B cell (primary cell): ENCODE results near the gene CHST9. TPM values are rescaled to one million over a fixed set of nuclear protein-coding genes. Genes with fewer than 3 reads are reported as not detected.

Experiments used
- ATAC-seq: fragments of 200-7000 bp; cut with Tn5 transposase; one replicate; pipeline ENCODE4 v1.10.0; 2021; ENCODE audit warnings: low read depth, mild to moderate bottlenecking, moderate number of reproducible peaks, moderate library complexity
- CTCF ChIA-PET: fragments of 350-600 bp; sonication (Branson Sonifier 250); formaldehyde crosslinking; loops from one replicate; lab custom pipeline; 2021; ENCODE audit warnings: antibody characterized with exemption, inconsistent platforms; lab: Charles Lee
- POLR2A ChIA-PET: fragments of 350-600 bp; sonication (Branson Sonifier 250); formaldehyde crosslinking; loops from one replicate; lab custom pipeline; 2021; ENCODE audit warnings: antibody characterized with exemption; lab: Charles Lee
- DNase-seq: peaks from one replicate; pipeline ENCODE4 v3.0.0; 2013
- H2AFZ ChIP-seq: 2 replicates; pipeline ENCODE4 v1.6.1; 2012; ENCODE audit warnings: mild to moderate bottlenecking, low read depth, low read length; ENCODE audit not compliant: insufficient read depth, poor library complexity, severe bottlenecking
- H3K27ac ChIP-seq, 2 donors: 1 replicate in 1 of 2; 2 replicates in 1 of 2; pipeline ENCODE4 v1.5.1; 2012 to 2013; ENCODE audit warnings: low read length in 2 of 2, mild to moderate bottlenecking in 2 of 2, moderate library complexity in 1 of 2
- H3K27me3 ChIP-seq, 4 experiments: fragments of 200-600 bp in 1 of 4; sonication (generic) in 1 of 4; replicated peaks in 1 of 4; 1 replicate in 2 of 4; 2 replicates in 2 of 4; pipeline versions ENCODE4 v1.6.1 to v1.7.0; 2013 to 2016; ENCODE audit warnings: low read length in 3 of 4, mild to moderate bottlenecking in 2 of 4, mixed read lengths in 1 of 4, moderate library complexity in 1 of 4; ENCODE audit not compliant: insufficient read depth in 4 of 4, control insufficient read depth in 3 of 4; ENCODE audit errors: control extremely low read depth in 1 of 4
- H3K36me3 ChIP-seq, 2 experiments: replicated peaks in 1 of 2; 1 replicate in 1 of 2; 2 replicates in 1 of 2; pipeline versions ENCODE4 v1.6.1 to v1.7.1; 2013; ENCODE audit warnings: low read length in 1 of 2; ENCODE audit not compliant: insufficient read depth in 2 of 2, control insufficient read depth in 1 of 2; ENCODE audit errors: control extremely low read depth in 1 of 2, extremely low read depth in 1 of 2
- H3K4me1 ChIP-seq, 2 donors: fragments of 200-600 bp in 1 of 2; sonication (generic) in 1 of 2; 1 replicate in 1 of 2; 2 replicates in 1 of 2; pipeline versions ENCODE4 v1.5.1 to v1.6.1; 2013 to 2017; ENCODE audit warnings: low read length in 2 of 2; ENCODE audit not compliant: control insufficient read depth in 2 of 2, insufficient read depth in 2 of 2
- H3K4me2 ChIP-seq: replicated peaks from 2 replicates; pipeline ENCODE3; 2012; ENCODE audit warnings: mild to moderate bottlenecking, low read depth, low read length; ENCODE audit not compliant: poor library complexity, severe bottlenecking
- H3K4me3 ChIP-seq, 5 experiments: fragments of 200-600 bp in 1 of 5; sonication (generic) in 1 of 5; 1 replicate in 3 of 5; 2 replicates in 2 of 5; pipeline versions ENCODE4 v1.5.1 to v1.7.0; 2011 to 2016; ENCODE audit warnings: low read length in 4 of 5, mild to moderate bottlenecking in 4 of 5, low read depth in 2 of 5, control low read depth in 1 of 5, moderate library complexity in 1 of 5; ENCODE audit not compliant: insufficient read depth in 1 of 5; ENCODE audit errors: control extremely low read depth in 1 of 5, extremely low read depth in 1 of 5
- H3K79me2 ChIP-seq: fragments of 200-600 bp; sonication (generic); one replicate; pipeline ENCODE4 v1.6.0; 2016; ENCODE audit warnings: low read length; ENCODE audit not compliant: control insufficient read depth, insufficient read depth
- H3K9ac ChIP-seq: fragments of 200-600 bp; sonication (generic); 2 replicates; pipeline ENCODE4 v1.6.1; 2017; ENCODE audit warnings: mild to moderate bottlenecking, low read length, moderate library complexity
- H3K9me3 ChIP-seq, 3 donors: one replicate each; pipeline versions ENCODE4 v1.6.1 to v1.7.1; 2013; ENCODE audit warnings: low read length in 2 of 3; ENCODE audit not compliant: control insufficient read depth in 2 of 3, insufficient read depth in 1 of 3; ENCODE audit errors: control extremely low read depth in 1 of 3
- H4K20me1 ChIP-seq: 2 replicates; pipeline ENCODE4 v1.6.0; 2012; ENCODE audit warnings: mild to moderate bottlenecking, low read length; ENCODE audit not compliant: insufficient read depth, control insufficient read depth, poor library complexity, severe bottlenecking
- H3K27ac Mint-ChIP-seq: one replicate; pipeline ENCODE4 v1.8.0; 2021; ENCODE audit warnings: mixed read lengths
- H3K27me3 Mint-ChIP-seq: one replicate; pipeline ENCODE4 v1.8.0; 2021; ENCODE audit warnings: mixed read lengths
- H3K4me1 Mint-ChIP-seq: one replicate; pipeline ENCODE4 v1.8.0; 2021; ENCODE audit warnings: mixed read lengths
- H3K4me3 Mint-ChIP-seq: one replicate; pipeline ENCODE4 v1.8.0; 2021; ENCODE audit warnings: mixed read lengths
- H3K9me3 Mint-ChIP-seq: one replicate; pipeline ENCODE4 v1.8.0; 2022; ENCODE audit warnings: mixed read lengths; ENCODE audit not compliant: insufficient read depth
- CTCF ChIP-seq: fragments of 200-600 bp; IDR thresholded peaks from one replicate; pipeline ENCODE4 v1.8.0; 2022; ENCODE audit warnings: antibody characterized with exemption, mild to moderate bottlenecking
- EZH2 ChIP-seq: IDR thresholded peaks from 2 replicates; pipeline ENCODE4 v1.6.1; 2012; ENCODE audit warnings: borderline replicate concordance, low read depth, mild to moderate bottlenecking, moderate library complexity, low read length; ENCODE audit not compliant: insufficient read depth, poor library complexity, severe bottlenecking
- WGBS: methylation state at CpG from one replicate; pipeline ENCODE4 v1.1.5; 2013; ENCODE audit warnings: missing lambda C conversion rate; ENCODE audit not compliant: insufficient coverage; 5-methylcytosine and 5-hydroxymethylcytosine counted together
- intact Hi-C: fragments of 100-400 bp; cut with micrococcal nuclease; formaldehyde crosslinking; loops from one replicate; pipeline ENCODE4 v1.10.0; 2022
- polyA plus RNA-seq: library from polyadenylated mRNA; depleted of rRNA; stranded (reverse); fragments of >200 nt; gene quantifications from 2 replicates; pipeline ENCODE4 v1.2.3, GENCODE V29; 2012
- total RNA-seq, 2 donors: library from RNA; stranded (reverse); fragments of 120-200 nt in 1 of 2; gene quantifications; 1 replicate in 1 of 2; 2 replicates in 1 of 2; pipeline versions ENCODE4 v1.2.3 to v1.2.4, GENCODE V29; 2013 to 2022

CHST9 gene
- total and polyA plus RNA-seq, 2 donors (not counting 1 experiment from before 2014, with no cell fraction given) = not detected

- Mint-ChIP-seq H3K27ac (no peak overlapping the region), H3K9me3 (no peaks in the 10 kb centered on the region), H3K27me3 (peaks cover 3% of the 10 kb centered on the region), H3K4me1 (no peaks in the 10 kb centered on the region), H3K4me3 (no peak overlapping the region)
- H3K79me2 ChIP-seq = no peaks in the 10 kb centered on the region
- no peaks in the 10 kb centered on the region for H4K20me1 ChIP-seq
- H2AFZ ChIP-seq = no peak overlapping the region
- POLR2A ChIA-PET = no interaction called here
- ATAC-seq = no peak
- 86% methylated on average over 4 of the region's 6 CpGs for WGBS
- DNase-seq = no peak
- H3K4me1 ChIP-seq = no peaks in the 10 kb centered on the region
- H3K9me3 ChIP-seq = no peaks in the 10 kb centered on the region
- TF ChIP-seq CTCF (no peak), EZH2 (no peak)
- no peak overlapping the region for H3K4me2 ChIP-seq
- no peaks in the 10 kb centered on the region for H3K27me3 ChIP-seq
- intact Hi-C loops = no loop called here
- CTCF ChIA-PET = no interaction called here
- no peaks in the 10 kb centered on the region for H3K36me3 ChIP-seq
- no peak overlapping the region for H3K27ac ChIP-seq
- H3K4me3 ChIP-seq = no peak overlapping the region
- H3K9ac ChIP-seq = no peak overlapping the region
These were observed 291.1 kb downstream of the CHST9 start for GRCh38 chr18:26893996-26894395.

- Histone ChIP-seq H3K9ac (no peak overlapping the region), H3K4me1 (no peaks in the 10 kb centered on the region), H3K9me3 (no peaks in the 10 kb centered on the region), H2AFZ (no peak overlapping the region), H3K27me3 (no peaks in the 10 kb centered on the region), H3K79me2 (no peaks in the 10 kb centered on the region), H4K20me1 (no peaks in the 10 kb centered on the region), H3K4me3 (no peak overlapping the region), H3K36me3 (no peaks in the 10 kb centered on the region), H3K27ac (no peak overlapping the region), H3K4me2 (no peak overlapping the region)
- ATAC-seq = no peak
- ChIA-PET CTCF (no interaction called here), POLR2A (no interaction called here)
- Mint-ChIP-seq H3K9me3 (no peaks in the 10 kb centered on the region), H3K4me1 (no peaks in the 10 kb centered on the region), H3K27me3 (peaks cover 5% of the 10 kb centered on the region), H3K4me3 (no peak overlapping the region), H3K27ac (no peak overlapping the region)
- intact Hi-C loops = no loop called here
- 86% methylated on average over 1 of the region's 4 CpGs for WGBS
- DNase-seq = no peak
- TF ChIP-seq EZH2 = no peak
- no peak for TF ChIP-seq CTCF
These were observed 296.8 kb downstream of the CHST9 start for GRCh38 chr18:26888259-26888658.
